H9 (cell line): Measurements from ENCODE around the gene TRNAU1AP. TPM values are rescaled to one million over a fixed set of nuclear protein-coding genes. Genes with fewer than 3 reads are reported as not detected.
"Not testable (repeated sequence)": the region's sequence is repeated elsewhere in the genome, so short reads cannot be mapped to it uniquely, and the experiment has no call there.

Experiments used
- DNase-seq: peaks from one replicate; pipeline ENCODE4 v3.0.0-alpha.2; 2017
- H2AFZ ChIP-seq: one replicate; pipeline ENCODE4 v1.6.1; 2013; ENCODE audit warnings: mild to moderate bottlenecking, low read length, control low read depth, moderate library complexity
- H2AK5ac ChIP-seq: 2 replicates; pipeline ENCODE4 v1.6.1; 2013; ENCODE audit warnings: low read length, control low read depth, mixed read lengths; ENCODE audit not compliant: insufficient read length
- H2BK120ac ChIP-seq: one replicate; pipeline ENCODE4 v1.6.1; 2013; ENCODE audit warnings: low read depth, mild to moderate bottlenecking, low read length, control low read depth, inconsistent platforms; ENCODE audit not compliant: poor library complexity, severe bottlenecking
- H2BK12ac ChIP-seq: 2 replicates; pipeline ENCODE4 v1.6.1; 2013; ENCODE audit warnings: low read length, control low read depth, mixed read lengths, low read depth; ENCODE audit not compliant: insufficient read length
- H2BK15ac ChIP-seq: 2 replicates; pipeline ENCODE4 v1.6.1; 2013; ENCODE audit warnings: low read depth, low read length, control low read depth
- H2BK20ac ChIP-seq: one replicate; pipeline ENCODE4 v1.6.1; 2013; ENCODE audit warnings: low read depth, mild to moderate bottlenecking, low read length, control low read depth, inconsistent platforms; ENCODE audit not compliant: poor library complexity, severe bottlenecking
- H2BK5ac ChIP-seq: 2 replicates; pipeline ENCODE4 v1.6.1; 2013; ENCODE audit warnings: low read length, control low read depth, mixed read lengths; ENCODE audit not compliant: insufficient read length
- H3K14ac ChIP-seq: 2 replicates; pipeline ENCODE4 v1.6.1; 2013; ENCODE audit warnings: low read length, control low read depth; ENCODE audit not compliant: insufficient read depth
- H3K18ac ChIP-seq: 2 replicates; pipeline ENCODE4 v1.6.1; 2013; ENCODE audit warnings: low read depth, mild to moderate bottlenecking, mixed read lengths, low read length, control low read depth; ENCODE audit not compliant: insufficient read length
- H3K23ac ChIP-seq: 2 replicates; pipeline ENCODE4 v1.6.1; 2013; ENCODE audit warnings: low read length, control low read depth, mixed read lengths, low read depth; ENCODE audit not compliant: insufficient read length
- H3K23me2 ChIP-seq: 2 replicates; pipeline ENCODE4 v1.6.1; 2013; ENCODE audit warnings: low read depth, mild to moderate bottlenecking, mixed read lengths, low read length, control low read depth; ENCODE audit not compliant: insufficient read length, poor library complexity, severe bottlenecking
- H3K27ac ChIP-seq: 2 replicates; pipeline ENCODE4 v1.5.1; 2013; ENCODE audit warnings: low read length, control low read depth, mixed read lengths, low read depth; ENCODE audit not compliant: insufficient read length
- H3K27me3 ChIP-seq: 2 replicates; pipeline ENCODE4 v1.6.1; 2013; ENCODE audit warnings: low read length, control low read depth, inconsistent platforms; ENCODE audit not compliant: insufficient read depth
- H3K4ac ChIP-seq: 2 replicates; pipeline ENCODE4 v1.6.1; 2013; ENCODE audit warnings: low read depth, mild to moderate bottlenecking, control low read depth, inconsistent platforms, low read length, moderate library complexity
- H3K4me1 ChIP-seq: 2 replicates; pipeline ENCODE4 v1.6.1; 2013; ENCODE audit warnings: low read length, control low read depth, inconsistent platforms; ENCODE audit not compliant: insufficient read depth
- H3K4me2 ChIP-seq: 2 replicates; pipeline ENCODE4 v1.6.1; 2013; ENCODE audit warnings: low read length, control low read depth, mixed read lengths; ENCODE audit not compliant: insufficient read length, insufficient read depth
- H3K56ac ChIP-seq: 2 replicates; pipeline ENCODE4 v1.6.1; 2013; ENCODE audit warnings: low read depth, mild to moderate bottlenecking, mixed read lengths, low read length, control low read depth; ENCODE audit not compliant: insufficient read length
- H3K79me1 ChIP-seq: 2 replicates; pipeline ENCODE4 v1.6.1; 2013; ENCODE audit warnings: low read depth, mild to moderate bottlenecking, moderate library complexity, low read length, control low read depth, inconsistent platforms; ENCODE audit not compliant: insufficient read depth, poor library complexity, severe bottlenecking
- H3K79me2 ChIP-seq: 2 replicates; pipeline ENCODE4 v1.6.1; 2013; ENCODE audit warnings: low read length, control low read depth, inconsistent platforms; ENCODE audit not compliant: insufficient read depth
- H3K9ac ChIP-seq: 2 replicates; pipeline ENCODE4 v1.6.1; 2013; ENCODE audit warnings: low read length, control low read depth, mixed read lengths; ENCODE audit not compliant: insufficient read length; ENCODE audit errors: extremely low read depth
- H3K9me3 ChIP-seq: one replicate; pipeline ENCODE4 v1.6.1; 2013; ENCODE audit warnings: low read depth, low read length, inconsistent platforms; ENCODE audit not compliant: control insufficient read depth
- H3T11ph ChIP-seq: one replicate; pipeline ENCODE4 v1.6.1; 2013; ENCODE audit warnings: mild to moderate bottlenecking, low read length, control low read depth, inconsistent platforms
- H4K20me1 ChIP-seq: one replicate; pipeline ENCODE4 v1.6.1; 2013; ENCODE audit not compliant: control insufficient read depth, insufficient read length, insufficient read depth
- H4K5ac ChIP-seq: 2 replicates; pipeline ENCODE4 v1.6.1; 2013; ENCODE audit warnings: low read depth, mild to moderate bottlenecking, mixed read lengths, low read length, control low read depth; ENCODE audit not compliant: insufficient read length
- H4K8ac ChIP-seq: replicated peaks from 2 replicates; pipeline ENCODE4 v1.6.1; 2013; ENCODE audit warnings: low read length, control low read depth, mixed read lengths, low read depth; ENCODE audit not compliant: insufficient read length
- H4K91ac ChIP-seq: 2 replicates; pipeline ENCODE4 v1.6.1; 2013; ENCODE audit warnings: low read depth, mild to moderate bottlenecking, moderate library complexity, mixed read lengths, low read length, control low read depth; ENCODE audit not compliant: insufficient read length
- H3K27ac Mint-ChIP-seq, 3 experiments: 2 replicates in 2 of 3; 3 replicates in 1 of 3; pipeline ENCODE4 v1.8.0; 2020 to 2021; ENCODE audit warnings: mixed read lengths in 3 of 3, mild to moderate bottlenecking in 1 of 3, moderate library complexity in 1 of 3
- H3K27me3 Mint-ChIP-seq: 2 replicates; pipeline ENCODE4 v1.8.0; 2021; ENCODE audit warnings: low read depth, mild to moderate bottlenecking, moderate library complexity, mixed read lengths
- H3K36me3 Mint-ChIP-seq, 3 experiments: 2 replicates in 2 of 3; 3 replicates in 1 of 3; pipeline ENCODE4 v1.8.0; 2020 to 2021; ENCODE audit warnings: low read depth in 3 of 3, mixed read lengths in 3 of 3; ENCODE audit not compliant: insufficient read depth in 1 of 3
- H3K4me1 Mint-ChIP-seq, 2 experiments: 2 replicates each; pipeline ENCODE4 v1.8.0; 2020; ENCODE audit warnings: mixed read lengths in 2 of 2
- H3K4me3 Mint-ChIP-seq, 2 experiments: 2 replicates in 1 of 2; 3 replicates in 1 of 2; pipeline ENCODE4 v1.8.0; 2020 to 2021; ENCODE audit warnings: mild to moderate bottlenecking in 2 of 2, mixed read lengths in 2 of 2, moderate library complexity in 1 of 2
- H3K9me3 Mint-ChIP-seq, 2 experiments: 2 replicates in 1 of 2; 3 replicates in 1 of 2; pipeline ENCODE4 v1.8.0; 2020; ENCODE audit warnings: mild to moderate bottlenecking in 2 of 2, mixed read lengths in 2 of 2, moderate library complexity in 1 of 2
- WGBS: extraction: QIAGEN DNeasy Blood & Tissue Kit; methylation state at CpG from one replicate; pipeline ENCODE4 v1.1.7; 2013; ENCODE audit warnings: missing lambda C conversion rate, low lambda C conversion rate, mixed read lengths; ENCODE audit not compliant: insufficient read length; ENCODE audit errors: extremely low coverage; 5-methylcytosine and 5-hydroxymethylcytosine counted together
- total RNA-seq: library from RNA; stranded (reverse); gene quantifications from 2 replicates; pipeline ENCODE4 v1.2.1, GENCODE V29; 2021

TRNAU1AP gene
- total RNA-seq, 1 experiment from 2014 or later: 45.0 TPM

- H3K79me2 ChIP-seq, H3K27me3 Mint-ChIP-seq, H2BK15ac ChIP-seq, H3K4me2 ChIP-seq, H3K14ac ChIP-seq, H3K36me3 Mint-ChIP-seq, H4K20me1 ChIP-seq, H2BK20ac ChIP-seq, H2BK120ac ChIP-seq, H3K9me3 Mint-ChIP-seq, H3K4ac ChIP-seq, H2BK12ac ChIP-seq, H3T11ph ChIP-seq, H3K9ac ChIP-seq, H3K23ac ChIP-seq, H4K5ac ChIP-seq, H2AFZ ChIP-seq, H4K91ac ChIP-seq, H3K79me1 ChIP-seq, H3K23me2 ChIP-seq, H3K4me1 ChIP-seq, H3K27me3 ChIP-seq, H3K27ac ChIP-seq, H2BK5ac ChIP-seq, H2AK5ac ChIP-seq, H4K8ac ChIP-seq, H3K18ac ChIP-seq, H3K56ac ChIP-seq, H3K9me3 ChIP-seq: not testable (repeated sequence)
- H3K4me3 Mint-ChIP-seq: peak overlapping the region; percentile 4 to 55; a peak in 3 of 5 replicates
- peaks cover 37 to 42% of the 10 kb centered on the region in 2 experiments for H3K4me1 Mint-ChIP-seq
- peak; percentile 85 for DNase-seq
- WGBS: no CpG with 5 or more reads among the region's 7 CpGs
- H3K27ac Mint-ChIP-seq: peak overlapping the region; percentile 45 to 94 (median 84); a peak in 6 of 7 replicates
These were observed 42.0 kb downstream of the TRNAU1AP start for GRCh38 chr1:28594686-28595411.
